NCI-H1417 (cell line): ENCODE data around the gene PGA5.
A peak's percentile ranks its signal among the peaks of the same experiment; 100 is the strongest.

Experiments
- DNase-seq, 3 experiments: peaks; one replicate each; lab custom pipeline; 2025; lab: John Stamatoyannopoulos, UW

PGA5 gene

GRCh38 chr11:61267437-61267841 lies 26.5 kb downstream of the PGA5 start:
- no peak for DNase-seq

GRCh38 chr11:61268588-61269250 lies 27.7 kb downstream of the PGA5 start:
- DNase-seq = no peak

DNA sequence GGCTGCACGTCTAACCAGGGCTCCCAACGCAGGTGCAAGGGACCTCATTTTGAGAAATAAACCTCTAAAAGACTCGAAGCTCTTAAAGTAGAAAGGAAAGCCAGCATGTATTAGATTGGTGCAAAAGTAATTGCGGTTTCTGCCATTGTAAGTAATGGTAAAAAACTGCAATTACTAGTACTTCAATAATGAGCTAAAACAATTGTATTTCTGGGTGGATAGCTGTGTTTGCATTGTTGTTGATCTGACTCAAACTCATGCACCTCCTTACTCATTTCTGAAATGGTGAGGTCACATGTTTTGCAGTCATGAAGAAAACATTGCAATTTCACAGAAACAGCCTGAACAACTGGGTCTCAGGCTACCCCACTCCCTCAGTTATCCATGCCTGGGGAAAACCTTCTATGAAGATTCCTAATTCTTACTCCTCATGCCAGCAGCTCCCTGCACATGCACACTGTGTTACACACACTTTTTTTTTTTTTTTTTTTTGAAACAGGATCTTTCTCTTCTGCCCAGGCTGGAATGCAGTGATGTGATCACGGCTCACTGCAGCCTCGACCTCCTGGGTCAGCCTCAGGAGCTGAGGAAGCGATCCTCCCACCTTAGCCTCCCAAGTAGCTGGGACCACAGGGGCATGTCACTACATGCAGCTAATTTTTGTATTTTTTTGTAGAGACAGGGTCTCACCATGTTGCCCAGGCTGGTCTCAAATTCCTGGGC lies 29.5 kb downstream of the PGA5 start:
- no peak for DNase-seq

GRCh38 chr11:61272731-61273130 lies 31.8 kb downstream of the PGA5 start:
- no peak for DNase-seq

- peak in 1 of 3 experiments; percentile 10 for DNase-seq
Observed at GRCh38 chr11:61273178-61274078, 32.5 kb downstream of the PGA5 start.

GRCh38 chr11:61274084-61274483 lies 33.1 kb downstream of the PGA5 start:
- no peak for DNase-seq

GRCh38 chr11:61275191-61275590 lies 34.2 kb downstream of the PGA5 start:
- DNase-seq = no peak

DNA sequence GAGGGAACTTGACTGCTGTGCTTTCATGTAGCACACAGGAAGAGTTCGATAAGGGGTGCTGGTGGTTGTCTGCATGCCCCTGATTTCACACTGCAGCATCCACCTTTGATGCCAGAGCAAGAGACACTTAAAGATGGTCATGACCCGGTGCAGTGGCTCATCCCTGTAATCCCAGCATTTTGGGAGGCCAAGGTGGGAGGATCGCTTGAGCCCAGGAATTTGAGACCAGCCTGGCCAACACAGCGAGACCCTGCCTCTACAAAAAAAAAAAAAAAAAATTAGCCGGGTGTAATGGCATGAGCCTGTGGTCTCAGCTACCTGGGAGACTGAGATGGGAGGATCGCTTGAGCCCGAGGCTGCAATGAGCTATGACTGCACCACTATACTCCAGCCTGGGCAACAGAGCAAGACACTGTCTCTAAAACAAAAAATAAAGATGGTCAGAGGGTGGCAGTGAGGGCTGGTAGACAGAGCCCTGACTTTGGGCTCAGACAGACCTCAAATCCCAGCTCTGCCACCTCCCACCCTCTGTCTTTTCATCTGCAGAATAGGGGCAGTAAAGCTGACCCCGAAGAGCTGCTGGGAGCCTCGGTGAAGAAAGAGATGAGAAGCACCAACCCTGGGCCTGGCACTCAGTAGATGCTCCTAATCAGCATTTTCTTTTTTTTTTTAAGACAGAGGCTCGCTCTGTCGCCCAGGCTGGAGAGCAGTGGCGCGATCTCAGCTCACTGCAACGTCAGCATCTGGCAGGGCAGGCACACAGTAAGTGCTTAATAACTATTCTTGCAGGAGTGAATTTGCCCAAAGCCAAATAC lies 36.4 kb downstream of the PGA5 start:
- DNase-seq = no peak

DNA sequence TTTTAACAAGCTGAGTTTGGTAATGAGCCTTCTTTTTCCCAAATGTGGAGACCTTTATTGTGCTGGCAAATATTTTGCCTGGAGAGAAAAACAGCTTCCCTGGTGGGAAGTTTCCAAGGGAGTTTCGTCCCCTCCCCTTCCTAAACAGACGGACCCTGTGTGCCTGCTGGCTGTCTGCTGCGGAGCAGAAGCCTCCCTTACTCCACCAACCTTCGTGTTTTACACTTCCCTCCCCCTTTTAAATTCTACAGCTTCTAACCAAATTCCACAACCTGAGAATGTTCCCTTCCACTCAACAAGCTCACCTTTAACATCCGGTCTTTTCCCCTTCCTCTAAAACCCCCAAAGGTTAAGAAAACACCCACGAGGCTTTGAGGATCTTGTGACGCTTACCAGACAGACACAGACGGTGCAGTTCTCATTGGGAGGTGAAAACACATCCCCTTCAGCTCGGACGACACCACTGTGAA lies 37.1 kb downstream of the PGA5 start:
- no peak for DNase-seq

DNA sequence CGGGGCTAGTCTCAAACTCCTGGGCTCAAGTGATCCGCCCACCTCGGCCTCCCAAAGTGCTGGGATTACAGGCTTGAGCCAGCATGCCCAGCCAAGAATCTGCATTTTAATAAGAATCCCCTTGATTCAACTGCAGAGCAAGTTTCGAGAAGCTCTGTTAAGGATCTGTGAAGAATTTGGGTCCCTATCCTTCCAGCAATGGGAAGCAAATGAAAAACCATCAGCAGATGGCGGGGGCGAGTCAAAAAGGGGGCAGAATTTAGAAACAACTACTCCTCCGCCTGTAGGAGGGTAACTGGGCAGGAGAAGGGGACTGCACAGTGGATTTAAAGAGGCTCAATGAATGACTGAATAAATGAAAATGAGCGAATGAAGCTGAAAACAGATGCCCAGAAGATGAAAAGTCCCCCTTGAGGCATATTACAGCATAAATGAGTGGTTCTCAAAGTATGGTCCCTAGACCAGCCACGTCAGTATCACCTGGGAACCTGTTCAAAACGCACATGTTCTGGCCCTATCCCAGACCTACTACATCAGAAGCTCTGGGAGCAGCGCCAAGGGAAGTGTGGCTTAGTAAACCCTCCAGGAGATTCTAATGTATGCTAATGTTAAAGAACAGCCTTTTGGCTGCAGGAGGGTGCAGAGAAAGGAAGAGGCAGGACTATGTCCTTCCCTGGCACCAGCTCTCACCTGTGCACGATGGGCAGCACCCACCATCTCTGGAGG lies 39.1 kb downstream of the PGA5 start:
- no peak for DNase-seq

- no peak for DNase-seq
Observed at GRCh38 chr11:61280883-61281580, 40.1 kb downstream of the PGA5 start.

DNA sequence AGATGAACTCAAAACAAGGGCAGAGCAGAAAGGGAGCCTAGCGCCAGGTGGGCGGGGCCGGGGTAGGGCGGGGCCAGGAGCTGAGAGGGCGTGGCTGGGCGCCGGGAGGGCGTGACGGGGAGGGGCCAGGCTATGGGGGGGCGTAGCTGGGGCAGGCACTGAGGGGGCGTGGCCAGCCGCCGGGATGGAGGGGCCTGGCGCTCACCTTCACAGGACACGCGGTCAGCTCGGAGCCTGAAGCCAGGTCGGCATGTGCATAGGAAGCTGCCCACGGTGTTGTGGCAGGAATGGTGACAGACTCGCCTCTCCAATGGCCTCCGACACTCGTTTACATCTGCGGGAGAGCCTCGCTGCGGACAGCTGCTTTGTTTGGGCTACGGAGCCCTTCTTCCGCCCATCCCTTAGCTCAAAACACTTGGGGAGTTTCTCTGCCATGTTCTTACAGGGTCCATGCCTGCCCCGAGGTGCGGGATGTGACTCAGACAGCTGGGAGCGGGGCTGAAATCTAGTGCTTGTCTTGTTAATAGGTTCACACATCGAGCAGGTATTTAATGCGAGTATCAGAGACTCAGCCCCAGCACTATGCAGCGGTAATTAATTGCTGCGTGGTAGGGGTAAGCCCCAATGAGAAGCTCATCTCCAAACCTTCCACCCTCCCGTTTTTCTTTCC lies 40.7 kb downstream of the PGA5 start:
- DNase-seq = peak in 1 of 3 experiments; percentile 44

DNA sequence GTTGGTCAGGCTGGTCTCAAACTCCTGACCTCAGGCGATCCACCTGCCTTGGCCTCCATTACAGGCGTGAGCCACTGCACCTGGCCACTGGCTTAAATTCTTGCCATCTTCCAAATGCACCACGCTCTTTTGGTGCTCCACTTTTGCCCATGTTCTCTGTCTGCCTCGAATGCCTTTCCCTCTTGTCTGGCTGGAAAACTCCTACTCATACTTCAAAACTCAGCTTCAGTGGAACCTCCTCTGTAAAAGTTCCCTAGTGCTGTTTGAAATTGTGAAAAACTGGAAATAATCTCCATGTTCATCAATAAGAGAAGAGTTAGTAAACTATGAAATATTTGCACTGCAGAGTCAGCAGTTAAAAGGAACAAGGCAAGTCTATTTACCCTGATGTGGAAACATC lies 42.6 kb downstream of the PGA5 start:
- no peak for DNase-seq

DNA sequence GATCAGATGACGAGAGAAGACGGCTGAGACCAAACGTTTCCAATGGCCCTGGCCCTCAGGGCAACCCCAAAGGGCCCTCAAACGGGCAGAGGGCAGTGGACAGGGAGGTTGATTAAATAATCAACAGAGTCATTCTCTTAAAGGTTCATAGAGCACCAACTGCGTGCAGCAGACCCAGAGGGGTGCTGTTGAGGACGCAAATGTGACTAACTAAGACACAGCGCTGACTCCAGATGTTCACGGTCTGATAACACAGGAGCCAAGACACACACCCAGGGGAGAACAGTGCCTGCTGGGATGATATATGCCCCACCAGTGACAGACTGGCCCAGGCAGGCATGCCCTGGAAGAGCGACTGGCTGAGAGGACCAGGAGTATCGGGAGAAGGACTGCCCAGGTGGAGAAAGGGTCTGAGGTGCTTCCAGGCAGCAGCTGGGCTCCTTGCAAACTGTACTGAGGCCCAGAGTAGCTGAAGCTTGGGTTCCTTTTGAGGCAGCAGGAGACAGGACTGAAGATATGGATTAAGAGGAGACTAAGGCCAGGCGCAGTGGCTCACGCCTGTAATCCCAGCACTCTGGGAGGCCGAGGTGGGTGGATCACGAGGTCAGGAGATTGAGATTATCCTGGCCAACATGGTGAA lies 46.5 kb downstream of the PGA5 start:
- DNase-seq = no peak

GRCh38 chr11:61290905-61291690 lies 50.1 kb downstream of the PGA5 start:
- no peak for DNase-seq

- no peak for DNase-seq
Observed at GRCh38 chr11:61292356-61292755, 51.4 kb downstream of the PGA5 start.

GRCh38 chr11:61293867-61294716 lies 53.1 kb downstream of the PGA5 start:
- DNase-seq = peak in 2 of 3 experiments; percentile 78 to 86
